ENCODE results near the gene ARPC5. TPM values are rescaled to one million over a fixed set of nuclear protein-coding genes. Genes with fewer than 3 reads are reported as not detected.

The ARPC5 gene
- total and polyA plus RNA-seq, 2 donors (not counting 1 experiment from before 2014, with no cell fraction given), result 28.3 to 103 TPM

DNA sequence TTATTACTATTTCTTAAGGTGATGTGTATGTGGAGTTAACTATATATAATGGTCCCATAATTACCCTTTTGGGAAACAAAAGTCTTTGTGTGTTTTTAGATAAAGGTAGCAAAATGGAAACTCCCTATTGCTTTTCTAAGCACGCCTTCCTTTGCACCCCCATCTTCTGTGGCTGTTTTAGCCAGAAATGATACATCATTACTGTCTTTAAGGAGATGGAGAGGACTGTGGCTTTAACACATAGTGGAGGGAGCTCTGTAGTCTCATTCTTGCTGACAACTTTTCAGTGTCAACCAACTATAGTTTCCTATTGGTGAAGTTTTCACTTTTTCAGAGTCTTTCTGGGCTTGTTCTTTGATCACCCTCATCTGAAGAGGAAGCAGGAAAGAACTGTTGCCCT lies 16.5 kb upstream of the ARPC5 start:
- Mint-ChIP-seq H3K27me3 (peaks cover 16% of the 10 kb centered on the region), H3K27ac (no peak overlapping the region), H3K4me1 (no peaks in the 10 kb centered on the region), H3K4me3 (no peak overlapping the region), H3K9me3 (ENCODE audit: insufficient read depth) (no peaks in the 10 kb centered on the region)
- ATAC-seq (ENCODE audit: low read depth) (no peak), DNase-seq (no peak)
- ChIA-PET CTCF (interaction anchor here (1.8 to 6.2 kb wide), 3 partner anchors 8 to 263 kb away, joined by 5 to 377 read pairs (median 12); no protein-coding TSS in a partner anchor), POLR2A (no interaction called here)
- H3K9me3 ChIP-seq (ENCODE audit: control extremely low read depth in 1 of 3, control insufficient read depth in 2 of 3, insufficient read depth in 1 of 3, low read length in 2 of 3), result no peaks in the 10 kb centered on the region
- no peak overlapping the region for H3K4me3 ChIP-seq (ENCODE audit: control extremely low read depth in 1 of 5, extremely low read depth in 1 of 5, insufficient read depth in 1 of 5, low read depth in 2 of 5, low read length in 4 of 5)
- no peak overlapping the region for H3K4me2 ChIP-seq (replicated peaks; ENCODE audit: low read depth, low read length, poor library complexity, severe bottlenecking)
- intact Hi-C loops (cut with micrococcal nuclease), result no loop called here
- no peak overlapping the region for H2AFZ ChIP-seq (ENCODE audit: insufficient read depth, low read depth, low read length, poor library complexity, severe bottlenecking)
- no peaks in the 10 kb centered on the region for H3K36me3 ChIP-seq (replicated peaks in 1 of 2; ENCODE audit: control extremely low read depth in 1 of 2, control insufficient read depth in 1 of 2, extremely low read depth in 1 of 2, insufficient read depth in 2 of 2, low read length in 1 of 2)
- no peaks in the 10 kb centered on the region for H3K79me2 ChIP-seq (ENCODE audit: control insufficient read depth, insufficient read depth, low read length)
- H4K20me1 ChIP-seq (ENCODE audit: control insufficient read depth, insufficient read depth, low read length, poor library complexity, severe bottlenecking), result no peaks in the 10 kb centered on the region
- WGBS (ENCODE audit: insufficient coverage), result no CpG with 5 or more reads among the region's 1 CpG
- no peaks in the 10 kb centered on the region for H3K27me3 ChIP-seq (replicated peaks in 1 of 4; ENCODE audit: control extremely low read depth in 1 of 4, control insufficient read depth in 3 of 4, insufficient read depth in 4 of 4, low read length in 3 of 4)
- no peak overlapping the region for H3K9ac ChIP-seq (ENCODE audit: low read length)
- no peaks in the 10 kb centered on the region for H3K4me1 ChIP-seq (ENCODE audit: control insufficient read depth in 2 of 2, insufficient read depth in 2 of 2, low read length in 2 of 2)
- TF ChIP-seq, protein P1, sequence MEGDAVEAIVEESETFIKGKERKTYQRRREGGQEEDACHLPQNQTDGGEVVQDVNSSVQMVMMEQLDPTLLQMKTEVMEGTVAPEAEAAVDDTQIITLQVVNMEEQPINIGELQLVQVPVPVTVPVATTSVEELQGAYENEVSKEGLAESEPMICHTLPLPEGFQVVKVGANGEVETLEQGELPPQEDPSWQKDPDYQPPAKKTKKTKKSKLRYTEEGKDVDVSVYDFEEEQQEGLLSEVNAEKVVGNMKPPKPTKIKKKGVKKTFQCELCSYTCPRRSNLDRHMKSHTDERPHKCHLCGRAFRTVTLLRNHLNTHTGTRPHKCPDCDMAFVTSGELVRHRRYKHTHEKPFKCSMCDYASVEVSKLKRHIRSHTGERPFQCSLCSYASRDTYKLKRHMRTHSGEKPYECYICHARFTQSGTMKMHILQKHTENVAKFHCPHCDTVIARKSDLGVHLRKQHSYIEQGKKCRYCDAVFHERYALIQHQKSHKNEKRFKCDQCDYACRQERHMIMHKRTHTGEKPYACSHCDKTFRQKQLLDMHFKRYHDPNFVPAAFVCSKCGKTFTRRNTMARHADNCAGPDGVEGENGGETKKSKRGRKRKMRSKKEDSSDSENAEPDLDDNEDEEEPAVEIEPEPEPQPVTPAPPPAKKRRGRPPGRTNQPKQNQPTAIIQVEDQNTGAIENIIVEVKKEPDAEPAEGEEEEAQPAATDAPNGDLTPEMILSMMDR (IDR thresholded peaks at IDR 0.05), result no peak
- TF ChIP-seq EZH2 (IDR thresholded peaks at IDR 0.05; ENCODE audit: borderline replicate concordance, insufficient read depth, low read depth, low read length, poor library complexity, severe bottlenecking), result no peak
- H3K27ac ChIP-seq (ENCODE audit: low read length in 2 of 2), result no peak overlapping the region

DNA sequence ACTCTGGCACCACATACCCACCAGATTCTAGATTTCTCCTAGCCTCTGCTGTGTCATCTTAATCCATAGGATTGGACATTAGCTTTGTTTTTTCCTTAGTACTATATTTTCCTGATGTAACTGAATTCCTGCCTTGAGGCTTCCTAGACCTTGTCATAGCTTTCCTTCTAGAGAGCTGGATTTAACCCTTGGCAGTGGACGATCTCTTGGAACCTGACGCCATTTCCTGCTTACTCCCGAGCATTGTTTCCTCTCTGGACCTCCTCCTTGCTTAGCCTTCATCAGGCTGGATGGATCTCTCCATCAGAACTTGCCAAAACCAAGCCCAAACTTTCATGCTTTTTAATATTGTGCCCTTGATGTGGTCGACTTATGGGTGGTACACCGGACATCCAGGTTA lies 16.0 kb upstream of the ARPC5 start:
- Mint-ChIP-seq H3K9me3 (ENCODE audit: insufficient read depth) (no peaks in the 10 kb centered on the region), H3K27me3 (peaks cover 19% of the 10 kb centered on the region), H3K27ac (no peak overlapping the region), H3K4me3 (no peak overlapping the region), H3K4me1 (no peaks in the 10 kb centered on the region)
- no peaks in the 10 kb centered on the region for H3K27me3 ChIP-seq (replicated peaks in 1 of 4; ENCODE audit: control extremely low read depth in 1 of 4, control insufficient read depth in 3 of 4, insufficient read depth in 4 of 4, low read length in 3 of 4)
- intact Hi-C loops (cut with micrococcal nuclease), result no loop called here
- no peaks in the 10 kb centered on the region for H3K36me3 ChIP-seq (replicated peaks in 1 of 2; ENCODE audit: control extremely low read depth in 1 of 2, control insufficient read depth in 1 of 2, extremely low read depth in 1 of 2, insufficient read depth in 2 of 2, low read length in 1 of 2)
- no peaks in the 10 kb centered on the region for H3K4me1 ChIP-seq (ENCODE audit: control insufficient read depth in 2 of 2, insufficient read depth in 2 of 2, low read length in 2 of 2)
- H4K20me1 ChIP-seq (ENCODE audit: control insufficient read depth, insufficient read depth, low read length, poor library complexity, severe bottlenecking), result no peaks in the 10 kb centered on the region
- CTCF ChIA-PET, result interaction anchor here (2.3 to 6.2 kb wide), 2 partner anchors 33 to 264 kb away, joined by 12 to 377 read pairs; no protein-coding TSS in a partner anchor
- WGBS (ENCODE audit: insufficient coverage), result 79% methylated on average over 3 of the region's 5 CpGs
- POLR2A ChIA-PET, result no interaction called here
- no peak overlapping the region for H2AFZ ChIP-seq (ENCODE audit: insufficient read depth, low read depth, low read length, poor library complexity, severe bottlenecking)
- H3K9ac ChIP-seq (ENCODE audit: low read length), result no peak overlapping the region
- H3K79me2 ChIP-seq (ENCODE audit: control insufficient read depth, insufficient read depth, low read length), result no peaks in the 10 kb centered on the region
- H3K4me3 ChIP-seq (ENCODE audit: control extremely low read depth in 1 of 5, extremely low read depth in 1 of 5, insufficient read depth in 1 of 5, low read depth in 2 of 5, low read length in 4 of 5), result no peak overlapping the region
- no peak for DNase-seq
- TF ChIP-seq EZH2 (IDR thresholded peaks at IDR 0.05; ENCODE audit: borderline replicate concordance, insufficient read depth, low read depth, low read length, poor library complexity, severe bottlenecking), result no peak
- TF ChIP-seq, protein P1 (IDR thresholded peaks at IDR 0.05), result no peak
- no peak for ATAC-seq (ENCODE audit: low read depth)
- no peak overlapping the region for H3K4me2 ChIP-seq (replicated peaks; ENCODE audit: low read depth, low read length, poor library complexity, severe bottlenecking)
- H3K27ac ChIP-seq (ENCODE audit: low read length in 2 of 2), result no peak overlapping the region
- H3K9me3 ChIP-seq (ENCODE audit: control extremely low read depth in 1 of 3, control insufficient read depth in 2 of 3, insufficient read depth in 1 of 3, low read length in 2 of 3), result no peaks in the 10 kb centered on the region
